Tibial artery (tissue), 4 donors: ENCODE data around the gene LARGE1.

ENCODE experiments used
- DNase-seq, 2 donors: peaks; one replicate each; pipeline ENCODE4 v3.0.0-alpha.2; 2019
- H3K27ac ChIP-seq, 2 donors: fragments of 200-600 bp; sonication (generic) in 1 of 2; 1 replicate in 1 of 2; 2 replicates in 1 of 2; pipeline ENCODE4 v1.5.1; 2018 to 2019; ENCODE audit warnings: mild to moderate bottlenecking in 1 of 2
- H3K27me3 ChIP-seq, 2 donors: fragments of 200-600 bp; sonication (generic) in 1 of 2; one replicate each; pipeline versions ENCODE4 v1.5.1 to v1.6.0; 2016 to 2019
- H3K36me3 ChIP-seq, 3 donors: fragments of 200-600 bp; sonication (generic) in 2 of 3; one replicate each; pipeline ENCODE4 v1.5.1; 2016 to 2019; ENCODE audit warnings: mild to moderate bottlenecking in 2 of 3
- H3K4me1 ChIP-seq, 4 donors: fragments of 200-600 bp; sonication (generic) in 2 of 4; 1 replicate in 3 of 4; 2 replicates in 1 of 4; pipeline ENCODE4 v1.5.1; 2016 to 2019
- H3K4me3 ChIP-seq, 2 donors: fragments of 200-600 bp; sonication (generic) in 1 of 2; 1 replicate in 1 of 2; 2 replicates in 1 of 2; pipeline ENCODE4 v1.5.1; 2018 to 2019; ENCODE audit warnings: mild to moderate bottlenecking in 2 of 2
- H3K9me3 ChIP-seq, 3 donors: fragments of 200-600 bp; sonication (generic) in 1 of 3; one replicate each; pipeline ENCODE4 v1.5.1; 2016 to 2019
- intact Hi-C: fragments of 100-400 bp; cut with DNase I; formaldehyde crosslinking; loops from one replicate; pipeline ENCODE4 v1.15.0; 2023; ENCODE audit warnings: low total_unique reads
- TF ChIP-seq, protein P1 (sequence below), 2 experiments: fragments of 200-600 bp in 1 of 2; fragments of 450-650 bp in 1 of 2; IDR thresholded peaks; one replicate each; pipeline ENCODE4 v1.5.1; 2017 to 2019; ENCODE audit warnings: antibody characterized with exemption in 2 of 2, mild to moderate bottlenecking in 1 of 2, moderate library complexity in 1 of 2

Gene LARGE1

DNA sequence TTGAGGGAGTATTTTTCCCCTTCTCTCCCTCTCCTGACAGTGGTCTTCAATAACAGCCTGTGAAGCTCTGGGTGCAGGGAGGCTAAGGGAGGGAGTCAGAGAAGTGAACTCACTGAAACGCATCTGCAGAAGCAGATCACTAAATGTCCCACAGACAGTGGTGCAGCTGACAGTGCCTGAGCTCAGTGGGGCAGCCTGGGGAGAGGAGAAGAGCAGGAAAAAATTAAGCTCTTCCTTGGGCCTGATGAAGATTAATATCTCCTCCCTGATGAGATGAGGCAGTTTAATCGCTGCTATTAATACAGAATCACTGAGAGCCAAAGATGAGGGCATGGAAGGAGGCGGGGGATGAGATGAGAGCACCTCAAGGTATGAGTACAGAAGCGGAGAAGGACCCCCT, 180.8 kb downstream of the LARGE1 start:
- no peak overlapping the region for H3K27ac ChIP-seq
- no peaks in the 10 kb centered on the region for H3K9me3 ChIP-seq
- intact Hi-C loops: no loop called here
- no peak for DNase-seq
- H3K27me3 ChIP-seq: no peaks in the 10 kb centered on the region
- H3K4me3 ChIP-seq: no peak overlapping the region
- no peaks in the 10 kb centered on the region for H3K36me3 ChIP-seq
- TF ChIP-seq, protein P1, sequence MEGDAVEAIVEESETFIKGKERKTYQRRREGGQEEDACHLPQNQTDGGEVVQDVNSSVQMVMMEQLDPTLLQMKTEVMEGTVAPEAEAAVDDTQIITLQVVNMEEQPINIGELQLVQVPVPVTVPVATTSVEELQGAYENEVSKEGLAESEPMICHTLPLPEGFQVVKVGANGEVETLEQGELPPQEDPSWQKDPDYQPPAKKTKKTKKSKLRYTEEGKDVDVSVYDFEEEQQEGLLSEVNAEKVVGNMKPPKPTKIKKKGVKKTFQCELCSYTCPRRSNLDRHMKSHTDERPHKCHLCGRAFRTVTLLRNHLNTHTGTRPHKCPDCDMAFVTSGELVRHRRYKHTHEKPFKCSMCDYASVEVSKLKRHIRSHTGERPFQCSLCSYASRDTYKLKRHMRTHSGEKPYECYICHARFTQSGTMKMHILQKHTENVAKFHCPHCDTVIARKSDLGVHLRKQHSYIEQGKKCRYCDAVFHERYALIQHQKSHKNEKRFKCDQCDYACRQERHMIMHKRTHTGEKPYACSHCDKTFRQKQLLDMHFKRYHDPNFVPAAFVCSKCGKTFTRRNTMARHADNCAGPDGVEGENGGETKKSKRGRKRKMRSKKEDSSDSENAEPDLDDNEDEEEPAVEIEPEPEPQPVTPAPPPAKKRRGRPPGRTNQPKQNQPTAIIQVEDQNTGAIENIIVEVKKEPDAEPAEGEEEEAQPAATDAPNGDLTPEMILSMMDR (IDR thresholded peaks at IDR 0.05): no peak
- H3K4me1 ChIP-seq: no peaks in the 10 kb centered on the region

DNA sequence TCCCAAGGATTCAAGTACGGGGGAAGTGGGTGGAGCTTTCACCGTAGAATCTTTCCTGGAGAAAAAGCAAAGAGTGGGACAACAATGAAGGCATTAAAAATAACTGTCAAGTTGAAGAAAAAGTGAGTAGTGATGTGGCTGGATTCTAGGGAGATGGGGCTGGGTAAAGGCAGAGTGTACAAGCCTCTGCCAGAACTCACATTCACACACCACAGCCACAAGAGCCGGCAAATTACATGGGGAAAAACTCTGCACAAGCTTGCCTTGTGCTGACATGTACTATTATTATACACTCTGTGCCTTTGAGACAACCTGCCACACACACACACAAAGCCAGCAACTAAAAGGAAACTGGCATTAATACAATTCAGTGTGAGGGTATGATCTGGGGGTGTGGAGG, 182.6 kb downstream of the LARGE1 start:
- intact Hi-C loops: no loop called here
- H3K4me1 ChIP-seq: no peaks in the 10 kb centered on the region
- no peak for DNase-seq
- no peak overlapping the region for H3K4me3 ChIP-seq
- no peaks in the 10 kb centered on the region for H3K27me3 ChIP-seq
- no peak overlapping the region for H3K27ac ChIP-seq
- TF ChIP-seq, protein P1 (IDR thresholded peaks at IDR 0.05): no peak
- H3K9me3 ChIP-seq: no peaks in the 10 kb centered on the region
- no peaks in the 10 kb centered on the region for H3K36me3 ChIP-seq

DNA sequence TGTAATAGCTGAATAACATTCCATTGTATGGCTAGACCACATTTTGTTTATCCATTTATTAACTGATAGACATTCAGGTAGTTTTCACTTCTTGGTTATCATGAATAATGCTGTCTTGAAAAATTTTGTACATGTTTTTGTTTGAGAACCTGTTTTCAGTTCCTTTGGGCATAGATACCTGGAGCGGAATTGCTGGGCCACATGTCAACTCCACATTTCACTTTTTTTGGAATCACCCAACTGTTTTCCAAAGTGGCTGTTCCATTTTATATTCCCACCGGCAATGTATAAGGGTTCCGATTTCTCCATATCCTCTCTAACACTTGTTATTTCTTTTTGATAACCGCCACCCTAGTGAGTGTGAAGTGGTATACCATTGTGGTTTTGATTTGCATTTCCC, 184.3 kb downstream of the LARGE1 start:
- no peaks in the 10 kb centered on the region for H3K9me3 ChIP-seq
- no peaks in the 10 kb centered on the region for H3K4me1 ChIP-seq
- no peaks in the 10 kb centered on the region for H3K27me3 ChIP-seq
- DNase-seq: no peak
- H3K36me3 ChIP-seq: no peaks in the 10 kb centered on the region
- H3K4me3 ChIP-seq: no peak overlapping the region
- H3K27ac ChIP-seq: no peak overlapping the region
- intact Hi-C loops: no loop called here
- TF ChIP-seq, protein P1 (IDR thresholded peaks at IDR 0.05): no peak

DNA sequence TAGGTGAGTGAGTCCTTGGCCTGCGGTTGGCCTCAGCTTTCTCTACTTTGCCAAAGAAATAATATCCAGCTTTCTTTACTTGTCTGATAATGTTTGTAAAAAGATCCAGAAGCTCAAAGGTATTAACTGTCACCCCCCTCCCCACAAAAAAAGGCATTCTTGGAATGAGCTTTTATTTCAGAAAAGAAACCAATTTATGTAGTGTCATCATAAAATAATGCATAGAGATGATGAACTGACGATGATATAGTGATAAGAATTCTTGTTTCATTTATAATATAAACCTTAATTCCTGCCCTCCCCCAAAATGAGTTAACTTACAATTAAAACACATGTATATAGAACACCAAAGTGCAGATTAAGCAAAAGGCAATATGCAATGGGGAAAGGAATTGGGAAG, 191.4 kb downstream of the LARGE1 start:
- intact Hi-C loops: no loop called here
- no peak overlapping the region for H3K27ac ChIP-seq
- TF ChIP-seq, protein P1 (IDR thresholded peaks at IDR 0.05): no peak
- no peaks in the 10 kb centered on the region for H3K27me3 ChIP-seq
- no peaks in the 10 kb centered on the region for H3K9me3 ChIP-seq
- no peak for DNase-seq
- no peaks in the 10 kb centered on the region for H3K36me3 ChIP-seq
- peaks cover 0 to 25% (median 9%) of the 10 kb centered on the region in 4 donors for H3K4me1 ChIP-seq
- no peak overlapping the region for H3K4me3 ChIP-seq

DNA sequence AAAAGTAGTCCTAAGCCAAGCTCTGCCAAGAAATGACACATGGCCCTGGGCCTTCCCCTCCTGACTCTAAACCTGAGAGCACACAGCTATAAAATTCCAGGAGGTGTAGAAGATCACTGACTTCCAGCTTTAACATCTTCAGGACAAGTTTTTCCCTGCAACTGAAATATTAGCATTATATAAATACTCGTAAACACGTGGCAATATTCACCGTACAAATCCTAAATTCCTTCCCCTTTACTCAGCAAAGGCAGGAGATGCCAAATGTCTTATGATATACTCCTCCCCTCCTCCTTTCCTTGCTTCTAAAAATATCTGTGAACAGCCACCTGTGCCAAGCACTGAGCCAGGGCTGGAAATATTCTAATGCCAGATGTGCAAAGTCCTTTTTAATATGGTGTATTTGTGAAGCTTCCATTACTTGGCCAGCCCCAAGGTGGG, 194.0 kb downstream of the LARGE1 start:
- H3K4me1 ChIP-seq: peaks cover 0 to 25% (median 9%) of the 10 kb centered on the region in 4 donors
- H3K9me3 ChIP-seq: no peaks in the 10 kb centered on the region
- H3K27ac ChIP-seq: peak overlapping the region; percentile 12 to 36
- H3K4me3 ChIP-seq: no peak overlapping the region
- TF ChIP-seq, protein P1 (IDR thresholded peaks at IDR 0.05): no peak
- no peak for DNase-seq
- intact Hi-C loops: no loop called here
- H3K36me3 ChIP-seq: no peaks in the 10 kb centered on the region
- H3K27me3 ChIP-seq: no peaks in the 10 kb centered on the region

DNA sequence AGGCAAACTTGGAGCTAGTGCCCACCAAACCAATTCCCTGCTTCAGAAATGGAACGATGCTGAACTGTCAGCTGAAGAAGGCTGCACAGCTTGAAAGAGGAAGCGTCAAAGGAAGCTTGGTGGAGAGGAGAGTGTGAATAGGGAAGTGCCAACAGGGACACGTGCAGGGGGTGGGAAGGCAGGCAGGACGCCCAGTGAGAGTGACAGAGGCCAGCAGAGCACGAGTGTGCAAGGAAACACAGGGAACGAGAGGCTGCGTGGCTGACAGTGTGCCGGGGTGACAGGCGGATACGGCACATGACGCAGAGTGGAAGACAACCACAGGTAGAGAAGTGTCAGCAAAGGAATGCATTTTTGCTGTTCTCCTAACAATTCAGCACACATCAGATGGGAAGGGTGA, 196.4 kb downstream of the LARGE1 start:
- Histone ChIP-seq H3K36me3 (no peaks in the 10 kb centered on the region), H3K4me1 (peaks cover 0 to 25% (median 9%) of the 10 kb centered on the region in 4 donors)
- intact Hi-C loops: no loop called here

More for the DNA sequence above, 196.4 kb downstream of the LARGE1 start:
- no peaks in the 10 kb centered on the region for H3K9me3 ChIP-seq
- peak in 1 of 2 donors; percentile 52 for DNase-seq
- TF ChIP-seq, protein P1 (IDR thresholded peaks at IDR 0.05): no peak
- H3K27me3 ChIP-seq: no peaks in the 10 kb centered on the region
- H3K4me3 ChIP-seq: no peak overlapping the region
- no peak overlapping the region for H3K27ac ChIP-seq
